Lower lobe of right lung (tissue), 2 donors: Measurements from ENCODE around the gene MACO1. TPM values are rescaled to one million over a fixed set of nuclear protein-coding genes. Genes with fewer than 3 reads are reported as not detected.

Source experiments
- ATAC-seq, 2 donors: fragments of 200-7000 bp; cut with Tn5 transposase; one replicate each; pipeline ENCODE4 v1.9.1; 2020 to 2022; ENCODE audit warnings: mild to moderate bottlenecking in 2 of 2, moderate library complexity in 2 of 2
- DNase-seq: peaks from one replicate; pipeline ENCODE4 v3.0.0-alpha.2; 2020
- H3K27ac ChIP-seq: fragments of 200-600 bp; one replicate; pipeline ENCODE4 v1.8.0; 2022
- H3K27me3 ChIP-seq: fragments of 200-600 bp; one replicate; pipeline ENCODE4 v1.8.0; 2022; ENCODE audit warnings: low read depth
- H3K36me3 ChIP-seq: fragments of 200-600 bp; one replicate; pipeline ENCODE4 v1.8.0; 2022; ENCODE audit warnings: mild to moderate bottlenecking
- H3K4me1 ChIP-seq: fragments of 200-600 bp; one replicate; pipeline ENCODE4 v1.8.0; 2022
- H3K4me3 ChIP-seq: fragments of 200-600 bp; one replicate; pipeline ENCODE4 v1.8.0; 2022; ENCODE audit warnings: mild to moderate bottlenecking
- H3K9me3 ChIP-seq: fragments of 200-600 bp; one replicate; pipeline ENCODE4 v1.8.0; 2022
- CTCF ChIP-seq: fragments of 200-600 bp; IDR thresholded peaks from one replicate; pipeline ENCODE4 v1.8.0; 2022; ENCODE audit warnings: antibody characterized with exemption, mild to moderate bottlenecking
- intact Hi-C: fragments of 100-400 bp; cut with DNase I; formaldehyde crosslinking; loops from one replicate; pipeline ENCODE4 v1.11.0; 2022
- total RNA-seq: library from RNA; stranded (reverse); fragmentation: NEBNext Ultra II Directional; extraction: Animal tissue kit (Norgen Biotek cat#: 25700); gene quantifications from one replicate; pipeline ENCODE4 v1.2.1, GENCODE V29; 2021
- donor health status: DM: no; HTN: yes; CAD: no; lungs with severe emphysema.

MACO1 gene
- total RNA-seq, 1 donor from 2014 or later, result 19.7 TPM

DNA sequence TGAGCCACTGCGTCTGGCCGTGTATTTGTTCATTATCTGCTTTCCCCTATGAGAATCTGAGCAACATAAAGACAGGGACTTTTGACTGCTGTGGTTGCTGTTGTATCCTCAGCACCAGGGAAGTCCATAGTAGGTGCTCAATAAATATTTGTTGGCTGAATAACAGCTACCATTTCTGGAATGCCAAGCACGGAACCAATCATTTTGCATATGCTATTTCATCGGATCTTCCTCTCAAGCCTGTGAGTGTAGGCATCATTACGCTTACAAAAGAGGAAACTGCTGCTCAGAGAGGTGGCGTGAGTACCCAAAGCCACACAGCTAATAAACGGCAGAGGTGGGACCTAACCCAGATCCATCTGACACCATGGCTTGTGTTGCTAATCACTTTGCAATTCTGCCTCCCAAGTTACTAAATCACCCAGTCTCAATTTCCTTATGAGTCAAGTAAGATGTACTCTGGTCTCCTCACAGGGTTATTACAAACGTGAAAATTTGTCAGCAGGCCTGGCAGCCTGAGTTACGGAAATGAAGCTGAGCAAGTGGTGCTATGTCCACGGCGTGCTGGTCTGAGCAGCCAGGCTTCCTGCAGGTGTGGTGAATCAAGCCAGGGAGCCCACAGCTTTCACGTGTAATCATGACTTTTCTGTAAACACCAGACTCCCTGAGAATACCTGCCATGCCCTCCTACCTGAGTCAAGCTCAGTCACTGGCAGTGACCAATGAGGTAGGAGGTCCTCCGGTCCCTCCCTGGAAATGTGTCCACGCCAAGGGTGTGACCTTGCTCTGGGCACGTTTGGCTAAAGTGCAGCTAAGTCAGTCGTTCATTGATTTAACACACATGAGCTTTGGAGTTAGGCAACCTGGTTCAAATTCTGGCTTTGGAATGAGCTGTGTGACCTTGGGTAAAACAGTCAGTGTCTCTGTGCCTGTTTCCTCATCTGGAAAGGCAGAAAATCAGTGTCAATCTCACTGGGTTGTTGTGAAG is 5.3 kb upstream of the MACO1 start:
- Histone ChIP-seq H3K9me3 (no peaks in the 10 kb centered on the region), H3K36me3 (no peaks in the 10 kb centered on the region), H3K4me3 (no peak overlapping the region), H3K27ac (no peak overlapping the region), H3K27me3 (no peaks in the 10 kb centered on the region), H3K4me1 (peaks cover 3% of the 10 kb centered on the region)
- ATAC-seq (no peak), DNase-seq (no peak)
- intact Hi-C loops, result no loop called here
- TF ChIP-seq CTCF, result no peak

GRCh38 chr1:25427696-25428095 is 3.0 kb upstream of the MACO1 start:
- intact Hi-C loops, result no loop called here

GRCh38 chr1:25428475-25429166 is 2.1 kb upstream of the MACO1 start:
- DNase-seq, result no peak
- H3K4me3 ChIP-seq, result no peak overlapping the region
- no peaks in the 10 kb centered on the region for H3K9me3 ChIP-seq
- no peaks in the 10 kb centered on the region for H3K36me3 ChIP-seq
- no peaks in the 10 kb centered on the region for H3K27me3 ChIP-seq
- no peak for ATAC-seq
- no peak for TF ChIP-seq CTCF
- intact Hi-C loops, result no loop called here
- H3K4me1 ChIP-seq, result peaks cover 20% of the 10 kb centered on the region
- no peak overlapping the region for H3K27ac ChIP-seq

More at GRCh38 chr1:25427696-25428095, 3.0 kb upstream of the MACO1 start:
- Histone ChIP-seq H3K36me3 (no peaks in the 10 kb centered on the region), H3K9me3 (no peaks in the 10 kb centered on the region), H3K4me1 (peaks cover 11% of the 10 kb centered on the region), H3K27ac (no peak overlapping the region), H3K27me3 (no peaks in the 10 kb centered on the region), H3K4me3 (no peak overlapping the region)
- TF ChIP-seq CTCF, result no peak
- ATAC-seq (no peak), DNase-seq (no peak)

DNA sequence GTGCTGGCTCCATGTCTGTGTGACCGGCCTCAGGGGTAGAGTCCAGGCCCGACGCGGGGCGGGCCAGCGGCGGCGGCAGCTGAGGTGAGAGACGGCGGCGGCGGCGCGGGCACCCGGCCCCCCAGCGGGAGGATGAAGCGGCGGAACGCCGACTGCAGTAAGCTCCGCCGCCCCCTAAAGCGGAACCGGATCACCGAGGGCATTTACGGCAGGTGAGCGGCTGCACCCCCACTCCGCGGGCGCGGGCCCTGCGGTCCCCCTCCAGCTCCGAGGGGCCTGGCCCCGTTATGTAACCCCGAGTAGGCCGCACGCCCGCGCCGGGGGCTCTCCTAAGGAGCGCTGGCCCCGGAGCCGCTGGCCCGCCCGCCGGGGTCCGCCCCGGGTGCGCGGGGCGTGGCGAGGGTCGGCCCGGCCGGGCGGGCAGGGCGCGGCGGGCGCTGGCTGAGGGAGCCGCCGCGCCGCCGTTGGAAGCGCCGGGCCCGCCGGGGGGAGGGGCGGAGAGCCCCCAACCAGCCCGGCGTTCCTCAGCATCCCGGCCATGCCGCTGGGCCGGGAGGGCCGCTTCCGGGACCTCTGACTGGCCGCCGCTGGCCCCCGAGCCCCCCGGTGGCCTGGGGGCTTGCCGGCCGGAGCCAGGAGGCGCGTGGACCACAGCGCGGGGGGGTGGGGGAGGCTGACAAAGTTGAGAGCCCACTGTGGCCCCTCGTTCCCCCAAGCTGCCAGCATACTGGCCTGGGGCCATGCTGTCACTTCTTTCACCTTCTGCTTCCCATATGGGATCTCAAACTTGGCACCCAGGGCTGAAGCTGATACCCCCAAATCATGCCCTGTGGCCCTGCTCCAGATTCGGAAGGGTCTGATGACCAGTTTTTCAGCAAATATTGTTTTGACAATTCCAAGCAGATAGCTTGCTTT is 527 bp downstream of the MACO1 start:
- Histone ChIP-seq H3K27me3 (no peaks in the 10 kb centered on the region), H3K9me3 (no peaks in the 10 kb centered on the region), H3K27ac (peak overlapping the region; percentile 94), H3K4me3 (peak overlapping the region; percentile 92), H3K4me1 (peaks cover 46% of the 10 kb centered on the region), H3K36me3 (no peaks in the 10 kb centered on the region)
- TF ChIP-seq CTCF, result no peak
- peak; percentile 37 to 45 for ATAC-seq
- DNase-seq, result no peak
- intact Hi-C loops, result no loop called here
